ENCODE measurements around the gene TM9SF3. TPM values are rescaled to one million over a fixed set of nuclear protein-coding genes. Genes with fewer than 3 reads are reported as not detected.

Gene TM9SF3
- total and polyA plus RNA-seq, 2 experiments from 2014 or later: 37.3 to 72.5 TPM

DNA sequence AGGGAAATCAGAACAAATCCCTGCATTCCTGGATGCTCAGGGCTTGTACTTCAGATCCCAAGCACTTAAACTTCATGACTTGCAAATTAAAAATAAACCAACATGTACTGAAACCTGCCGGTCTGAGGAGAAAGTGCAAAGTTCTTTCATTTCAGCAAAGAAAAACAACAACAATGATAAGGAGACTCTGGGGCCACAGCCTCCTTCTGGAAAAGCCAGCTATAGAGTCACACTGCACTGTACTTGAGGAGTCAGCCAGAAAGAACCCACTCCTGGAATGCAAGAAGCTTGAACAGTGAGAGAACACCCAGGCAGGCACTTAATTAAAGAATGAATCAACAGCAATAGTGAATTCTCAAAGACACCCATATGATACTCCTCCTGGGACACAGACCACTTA, 49.7 kb upstream of the TM9SF3 start:
- H3K4me1 Mint-ChIP-seq: no peaks in the 10 kb centered on the region
- no peak overlapping the region for H3K4me3 ChIP-seq
- H3F3A ChIP-seq (replicated peaks; ENCODE audit: low read depth): no peaks in the 10 kb centered on the region
- no peak overlapping the region for H3K27ac Mint-ChIP-seq
- H2AFZ ChIP-seq: no peak overlapping the region
- no peak for TF ChIP-seq NANOG (IDR thresholded peaks at IDR 0.05; ENCODE audit: borderline replicate concordance)
- TF ChIP-seq, protein P1, sequence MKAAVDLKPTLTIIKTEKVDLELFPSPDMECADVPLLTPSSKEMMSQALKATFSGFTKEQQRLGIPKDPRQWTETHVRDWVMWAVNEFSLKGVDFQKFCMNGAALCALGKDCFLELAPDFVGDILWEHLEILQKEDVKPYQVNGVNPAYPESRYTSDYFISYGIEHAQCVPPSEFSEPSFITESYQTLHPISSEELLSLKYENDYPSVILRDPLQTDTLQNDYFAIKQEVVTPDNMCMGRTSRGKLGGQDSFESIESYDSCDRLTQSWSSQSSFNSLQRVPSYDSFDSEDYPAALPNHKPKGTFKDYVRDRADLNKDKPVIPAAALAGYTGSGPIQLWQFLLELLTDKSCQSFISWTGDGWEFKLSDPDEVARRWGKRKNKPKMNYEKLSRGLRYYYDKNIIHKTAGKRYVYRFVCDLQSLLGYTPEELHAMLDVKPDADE (IDR thresholded peaks at IDR 0.05): no peak
- no peak for TF ChIP-seq JUNB (IDR thresholded peaks at IDR 0.05; ENCODE audit: unreplicated experiment)
- no peak for TF ChIP-seq EZH2 (IDR thresholded peaks at IDR 0.05; ENCODE audit: low read depth, unreplicated experiment)
- TF ChIP-seq, protein P2, sequence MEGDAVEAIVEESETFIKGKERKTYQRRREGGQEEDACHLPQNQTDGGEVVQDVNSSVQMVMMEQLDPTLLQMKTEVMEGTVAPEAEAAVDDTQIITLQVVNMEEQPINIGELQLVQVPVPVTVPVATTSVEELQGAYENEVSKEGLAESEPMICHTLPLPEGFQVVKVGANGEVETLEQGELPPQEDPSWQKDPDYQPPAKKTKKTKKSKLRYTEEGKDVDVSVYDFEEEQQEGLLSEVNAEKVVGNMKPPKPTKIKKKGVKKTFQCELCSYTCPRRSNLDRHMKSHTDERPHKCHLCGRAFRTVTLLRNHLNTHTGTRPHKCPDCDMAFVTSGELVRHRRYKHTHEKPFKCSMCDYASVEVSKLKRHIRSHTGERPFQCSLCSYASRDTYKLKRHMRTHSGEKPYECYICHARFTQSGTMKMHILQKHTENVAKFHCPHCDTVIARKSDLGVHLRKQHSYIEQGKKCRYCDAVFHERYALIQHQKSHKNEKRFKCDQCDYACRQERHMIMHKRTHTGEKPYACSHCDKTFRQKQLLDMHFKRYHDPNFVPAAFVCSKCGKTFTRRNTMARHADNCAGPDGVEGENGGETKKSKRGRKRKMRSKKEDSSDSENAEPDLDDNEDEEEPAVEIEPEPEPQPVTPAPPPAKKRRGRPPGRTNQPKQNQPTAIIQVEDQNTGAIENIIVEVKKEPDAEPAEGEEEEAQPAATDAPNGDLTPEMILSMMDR (conservative IDR thresholded peaks at IDR 0.05; ENCODE audit: low read depth in 2 of 2): no peak
- TF ChIP-seq, protein P3, sequence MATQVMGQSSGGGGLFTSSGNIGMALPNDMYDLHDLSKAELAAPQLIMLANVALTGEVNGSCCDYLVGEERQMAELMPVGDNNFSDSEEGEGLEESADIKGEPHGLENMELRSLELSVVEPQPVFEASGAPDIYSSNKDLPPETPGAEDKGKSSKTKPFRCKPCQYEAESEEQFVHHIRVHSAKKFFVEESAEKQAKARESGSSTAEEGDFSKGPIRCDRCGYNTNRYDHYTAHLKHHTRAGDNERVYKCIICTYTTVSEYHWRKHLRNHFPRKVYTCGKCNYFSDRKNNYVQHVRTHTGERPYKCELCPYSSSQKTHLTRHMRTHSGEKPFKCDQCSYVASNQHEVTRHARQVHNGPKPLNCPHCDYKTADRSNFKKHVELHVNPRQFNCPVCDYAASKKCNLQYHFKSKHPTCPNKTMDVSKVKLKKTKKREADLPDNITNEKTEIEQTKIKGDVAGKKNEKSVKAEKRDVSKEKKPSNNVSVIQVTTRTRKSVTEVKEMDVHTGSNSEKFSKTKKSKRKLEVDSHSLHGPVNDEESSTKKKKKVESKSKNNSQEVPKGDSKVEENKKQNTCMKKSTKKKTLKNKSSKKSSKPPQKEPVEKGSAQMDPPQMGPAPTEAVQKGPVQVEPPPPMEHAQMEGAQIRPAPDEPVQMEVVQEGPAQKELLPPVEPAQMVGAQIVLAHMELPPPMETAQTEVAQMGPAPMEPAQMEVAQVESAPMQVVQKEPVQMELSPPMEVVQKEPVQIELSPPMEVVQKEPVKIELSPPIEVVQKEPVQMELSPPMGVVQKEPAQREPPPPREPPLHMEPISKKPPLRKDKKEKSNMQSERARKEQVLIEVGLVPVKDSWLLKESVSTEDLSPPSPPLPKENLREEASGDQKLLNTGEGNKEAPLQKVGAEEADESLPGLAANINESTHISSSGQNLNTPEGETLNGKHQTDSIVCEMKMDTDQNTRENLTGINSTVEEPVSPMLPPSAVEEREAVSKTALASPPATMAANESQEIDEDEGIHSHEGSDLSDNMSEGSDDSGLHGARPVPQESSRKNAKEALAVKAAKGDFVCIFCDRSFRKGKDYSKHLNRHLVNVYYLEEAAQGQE (IDR thresholded peaks at IDR 0.05; ENCODE audit: unreplicated experiment): no peak
- TF ChIP-seq CREB1 (CRISPR knock-in tag; IDR thresholded peaks at IDR 0.05; ENCODE audit: low read depth): no peak
- no peak for TF ChIP-seq STAT1 (IDR thresholded peaks at IDR 0.05; ENCODE audit: unreplicated experiment)
- TF ChIP-seq ZNF331 (CRISPR knock-in tag; IDR thresholded peaks at IDR 0.05; ENCODE audit: low read depth): no peak
- TF ChIP-seq, protein P4, sequence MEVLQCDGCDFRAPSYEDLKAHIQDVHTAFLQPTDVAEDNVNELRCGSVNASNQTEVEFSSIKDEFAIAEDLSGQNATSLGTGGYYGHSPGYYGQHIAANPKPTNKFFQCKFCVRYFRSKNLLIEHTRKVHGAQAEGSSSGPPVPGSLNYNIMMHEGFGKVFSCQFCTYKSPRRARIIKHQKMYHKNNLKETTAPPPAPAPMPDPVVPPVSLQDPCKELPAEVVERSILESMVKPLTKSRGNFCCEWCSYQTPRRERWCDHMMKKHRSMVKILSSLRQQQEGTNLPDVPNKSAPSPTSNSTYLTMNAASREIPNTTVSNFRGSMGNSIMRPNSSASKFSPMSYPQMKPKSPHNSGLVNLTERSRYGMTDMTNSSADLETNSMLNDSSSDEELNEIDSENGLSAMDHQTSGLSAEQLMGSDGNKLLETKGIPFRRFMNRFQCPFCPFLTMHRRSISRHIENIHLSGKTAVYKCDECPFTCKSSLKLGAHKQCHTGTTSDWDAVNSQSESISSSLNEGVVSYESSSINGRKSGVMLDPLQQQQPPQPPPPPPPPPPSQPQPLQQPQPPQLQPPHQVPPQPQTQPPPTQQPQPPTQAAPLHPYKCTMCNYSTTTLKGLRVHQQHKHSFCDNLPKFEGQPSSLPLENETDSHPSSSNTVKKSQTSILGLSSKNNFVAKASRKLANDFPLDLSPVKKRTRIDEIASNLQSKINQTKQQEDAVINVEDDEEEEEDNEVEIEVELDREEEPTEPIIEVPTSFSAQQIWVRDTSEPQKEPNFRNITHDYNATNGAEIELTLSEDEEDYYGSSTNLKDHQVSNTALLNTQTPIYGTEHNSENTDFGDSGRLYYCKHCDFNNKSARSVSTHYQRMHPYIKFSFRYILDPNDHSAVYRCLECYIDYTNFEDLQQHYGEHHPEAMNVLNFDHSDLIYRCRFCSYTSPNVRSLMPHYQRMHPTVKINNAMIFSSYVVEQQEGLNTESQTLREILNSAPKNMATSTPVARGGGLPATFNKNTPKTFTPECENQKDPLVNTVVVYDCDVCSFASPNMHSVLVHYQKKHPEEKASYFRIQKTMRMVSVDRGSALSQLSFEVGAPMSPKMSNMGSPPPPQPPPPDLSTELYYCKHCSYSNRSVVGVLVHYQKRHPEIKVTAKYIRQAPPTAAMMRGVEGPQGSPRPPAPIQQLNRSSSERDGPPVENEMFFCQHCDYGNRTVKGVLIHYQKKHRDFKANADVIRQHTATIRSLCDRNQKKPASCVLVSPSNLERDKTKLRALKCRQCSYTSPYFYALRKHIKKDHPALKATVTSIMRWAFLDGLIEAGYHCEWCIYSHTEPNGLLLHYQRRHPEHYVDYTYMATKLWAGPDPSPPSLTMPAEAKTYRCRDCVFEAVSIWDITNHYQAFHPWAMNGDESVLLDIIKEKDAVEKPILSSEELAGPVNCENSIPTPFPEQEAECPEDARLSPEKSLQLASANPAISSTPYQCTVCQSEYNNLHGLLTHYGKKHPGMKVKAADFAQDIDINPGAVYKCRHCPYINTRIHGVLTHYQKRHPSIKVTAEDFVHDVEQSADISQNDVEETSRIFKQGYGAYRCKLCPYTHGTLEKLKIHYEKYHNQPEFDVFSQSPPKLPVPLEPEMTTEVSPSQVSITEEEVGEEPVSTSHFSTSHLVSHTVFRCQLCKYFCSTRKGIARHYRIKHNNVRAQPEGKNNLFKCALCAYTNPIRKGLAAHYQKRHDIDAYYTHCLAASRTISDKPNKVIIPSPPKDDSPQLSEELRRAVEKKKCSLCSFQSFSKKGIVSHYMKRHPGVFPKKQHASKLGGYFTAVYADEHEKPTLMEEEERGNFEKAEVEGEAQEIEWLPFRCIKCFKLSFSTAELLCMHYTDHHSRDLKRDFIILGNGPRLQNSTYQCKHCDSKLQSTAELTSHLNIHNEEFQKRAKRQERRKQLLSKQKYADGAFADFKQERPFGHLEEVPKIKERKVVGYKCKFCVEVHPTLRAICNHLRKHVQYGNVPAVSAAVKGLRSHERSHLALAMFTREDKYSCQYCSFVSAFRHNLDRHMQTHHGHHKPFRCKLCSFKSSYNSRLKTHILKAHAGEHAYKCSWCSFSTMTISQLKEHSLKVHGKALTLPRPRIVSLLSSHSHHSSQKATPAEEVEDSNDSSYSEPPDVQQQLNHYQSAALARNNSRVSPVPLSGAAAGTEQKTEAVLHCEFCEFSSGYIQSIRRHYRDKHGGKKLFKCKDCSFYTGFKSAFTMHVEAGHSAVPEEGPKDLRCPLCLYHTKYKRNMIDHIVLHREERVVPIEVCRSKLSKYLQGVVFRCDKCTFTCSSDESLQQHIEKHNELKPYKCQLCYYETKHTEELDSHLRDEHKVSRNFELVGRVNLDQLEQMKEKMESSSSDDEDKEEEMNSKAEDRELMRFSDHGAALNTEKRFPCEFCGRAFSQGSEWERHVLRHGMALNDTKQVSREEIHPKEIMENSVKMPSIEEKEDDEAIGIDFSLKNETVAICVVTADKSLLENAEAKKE (CRISPR knock-in tag; IDR thresholded peaks at IDR 0.05): no peak
- no peak for TF ChIP-seq ZNF114 (CRISPR knock-in tag; IDR thresholded peaks at IDR 0.05)
- TF ChIP-seq EZH2phosphoT487 (IDR thresholded peaks at IDR 0.05; ENCODE audit: unreplicated experiment): no peak
- no peak for TF ChIP-seq POLR2AphosphoS5 (IDR thresholded peaks at IDR 0.05; ENCODE audit: low read depth)
- H3K79me2 ChIP-seq (replicated peaks; ENCODE audit: insufficient read depth): no peaks in the 10 kb centered on the region
- H3K4me3 Mint-ChIP-seq: no peak overlapping the region
- H3K27ac ChIP-seq (ENCODE audit: low read depth): no peak overlapping the region
- DNase-seq (ENCODE audit: low spot score) (no peak), ATAC-seq (no peak)
- H4K20me1 ChIP-seq (replicated peaks; ENCODE audit: insufficient read depth): no peaks in the 10 kb centered on the region
- no peaks in the 10 kb centered on the region for H3K9me3 Mint-ChIP-seq
- H3K9me2 ChIP-seq (ENCODE audit: insufficient read depth): no peaks in the 10 kb centered on the region
- no peaks in the 10 kb centered on the region for H3K4me1 ChIP-seq (ENCODE audit: insufficient read depth)
- H3K4me2 ChIP-seq: no peak overlapping the region
- no peaks in the 10 kb centered on the region for H3K27me3 ChIP-seq (ENCODE audit: insufficient read depth)
- no peaks in the 10 kb centered on the region for H3K36me3 Mint-ChIP-seq (ENCODE audit: low read depth)
- H3K36me3 ChIP-seq (ENCODE audit: insufficient read depth): no peaks in the 10 kb centered on the region
- H3K27me3 Mint-ChIP-seq (ENCODE audit: insufficient read depth, low read depth, poor library complexity): peaks cover 4% of the 10 kb centered on the region

Data from GM23338 (cell line).